Right lobe of liver (tissue), 4 donors: ENCODE data around the gene FASTKD1.

ENCODE experiments used
- CTCF ChIP-seq, 4 donors: fragments of 200-600 bp in 3 of 4; fragments of 450-650 bp in 1 of 4; IDR thresholded peaks; one replicate each; pipeline versions ENCODE4 v1.5.1 to v1.8.0; 2016 to 2022; ENCODE audit warnings: antibody characterized with exemption in 4 of 4, mild to moderate bottlenecking in 2 of 4
- POLR2A ChIP-seq: fragments of 450-650 bp; IDR thresholded peaks from one replicate; pipeline ENCODE4 v1.6.1; 2017; ENCODE audit warnings: antibody characterized with exemption, mild to moderate bottlenecking
- donor health status: DM: no; HTN: no; CAD: no.
- donor health status: DM: no; HTN: no; CAD: no.
- donor health status: DM: no; HTN: yes; CAD: no.

- TF ChIP-seq CTCF (IDR thresholded peaks at IDR 0.05) (no peak), POLR2A (no peak)
Observed at GRCh38 chr2:169561364-169561763, 12.3 kb downstream of the FASTKD1 start.
